WERI-Rb-1 (cell line): ENCODE results near the gene SH3D21.

Experiments
- DNase-seq: peaks from one replicate; pipeline ENCODE4 v3.0.0-alpha.2; 2020
- H3K27ac ChIP-seq: fragments of 250-450 bp; sonication (Bioruptor Pico); 2 replicates; pipeline ENCODE4 v1.5.1; 2020; ENCODE audit warnings: mild to moderate bottlenecking, moderate library complexity
- H3K27me3 ChIP-seq: fragments of 250-450 bp; sonication (Bioruptor Pico); 2 replicates; pipeline ENCODE4 v1.5.1; 2021; ENCODE audit warnings: mild to moderate bottlenecking, low read depth, moderate library complexity; ENCODE audit not compliant: insufficient read depth, severe bottlenecking
- H3K36me3 ChIP-seq: fragments of 250-450 bp; sonication (Bioruptor Pico); 2 replicates; pipeline ENCODE4 v1.5.1; 2020; ENCODE audit warnings: mild to moderate bottlenecking, moderate library complexity
- H3K4me3 ChIP-seq: 2 replicates; pipeline ENCODE4 v1.5.1; 2011; ENCODE audit warnings: low read depth, mild to moderate bottlenecking, control low read depth, low read length
- H3K9me3 ChIP-seq: fragments of 250-450 bp; sonication (Bioruptor Pico); 2 replicates; pipeline ENCODE4 v1.5.1; 2021; ENCODE audit warnings: mild to moderate bottlenecking, moderate library complexity; ENCODE audit not compliant: severe bottlenecking
- TF ChIP-seq, protein P1 (sequence below): IDR thresholded peaks from 2 replicates; pipeline ENCODE4 v1.5.1; 2011; ENCODE audit warnings: low read depth, mild to moderate bottlenecking, control low read depth, inconsistent platforms, low read length

The SH3D21 gene

DNA sequence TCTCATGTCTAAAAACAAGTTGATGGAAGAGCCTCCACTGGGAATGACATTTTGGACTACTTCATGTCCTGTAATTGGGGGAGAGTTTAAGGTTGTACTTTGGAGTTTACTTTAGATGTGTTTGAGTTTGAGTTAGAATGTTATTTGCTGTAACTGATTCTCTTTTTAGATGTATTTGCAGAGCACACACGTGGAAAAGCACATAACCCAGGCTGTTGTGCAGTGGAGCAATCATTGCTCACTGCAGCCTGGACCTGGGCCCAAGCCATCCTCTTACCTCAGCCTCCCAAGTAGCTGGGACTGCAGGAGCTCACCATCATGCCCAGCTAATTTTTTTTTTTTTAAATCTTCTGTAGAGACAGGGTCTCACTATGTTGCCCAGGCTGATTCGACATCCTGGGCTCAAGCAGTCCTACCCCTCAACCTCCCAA is 36.7 kb upstream of the SH3D21 start:
- Histone ChIP-seq H3K27ac (no peak overlapping the region), H3K36me3 (peaks cover 62% of the 10 kb centered on the region), H3K4me3 (no peak overlapping the region), H3K27me3 (no peaks in the 10 kb centered on the region), H3K9me3 (no peaks in the 10 kb centered on the region)
- TF ChIP-seq, protein P1, sequence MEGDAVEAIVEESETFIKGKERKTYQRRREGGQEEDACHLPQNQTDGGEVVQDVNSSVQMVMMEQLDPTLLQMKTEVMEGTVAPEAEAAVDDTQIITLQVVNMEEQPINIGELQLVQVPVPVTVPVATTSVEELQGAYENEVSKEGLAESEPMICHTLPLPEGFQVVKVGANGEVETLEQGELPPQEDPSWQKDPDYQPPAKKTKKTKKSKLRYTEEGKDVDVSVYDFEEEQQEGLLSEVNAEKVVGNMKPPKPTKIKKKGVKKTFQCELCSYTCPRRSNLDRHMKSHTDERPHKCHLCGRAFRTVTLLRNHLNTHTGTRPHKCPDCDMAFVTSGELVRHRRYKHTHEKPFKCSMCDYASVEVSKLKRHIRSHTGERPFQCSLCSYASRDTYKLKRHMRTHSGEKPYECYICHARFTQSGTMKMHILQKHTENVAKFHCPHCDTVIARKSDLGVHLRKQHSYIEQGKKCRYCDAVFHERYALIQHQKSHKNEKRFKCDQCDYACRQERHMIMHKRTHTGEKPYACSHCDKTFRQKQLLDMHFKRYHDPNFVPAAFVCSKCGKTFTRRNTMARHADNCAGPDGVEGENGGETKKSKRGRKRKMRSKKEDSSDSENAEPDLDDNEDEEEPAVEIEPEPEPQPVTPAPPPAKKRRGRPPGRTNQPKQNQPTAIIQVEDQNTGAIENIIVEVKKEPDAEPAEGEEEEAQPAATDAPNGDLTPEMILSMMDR = no peak
- DNase-seq = no peak

DNA sequence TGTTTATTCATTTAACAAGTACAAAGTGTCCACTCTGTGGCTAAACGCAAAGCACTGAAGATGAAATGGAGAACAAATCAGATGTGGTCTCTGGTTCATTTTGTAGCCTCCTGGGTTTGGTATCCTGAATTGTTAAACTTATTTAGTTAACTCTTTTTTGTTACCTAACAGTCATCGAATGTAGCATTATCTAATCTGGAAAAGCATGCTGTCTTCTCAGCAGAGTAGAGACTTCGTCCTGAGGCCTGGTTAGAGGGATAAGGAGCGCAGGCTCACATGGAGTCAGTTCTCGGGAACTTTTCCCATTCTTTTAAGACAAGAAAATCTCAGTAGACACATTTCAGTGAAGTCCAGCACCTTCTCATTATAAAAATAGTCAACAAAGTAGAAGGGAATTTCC is 33.1 kb upstream of the SH3D21 start:
- H3K4me3 ChIP-seq = no peak overlapping the region
- no peaks in the 10 kb centered on the region for H3K27me3 ChIP-seq
- peaks cover 39% of the 10 kb centered on the region for H3K36me3 ChIP-seq
- H3K9me3 ChIP-seq = no peaks in the 10 kb centered on the region
- TF ChIP-seq, protein P1 = no peak
- no peak overlapping the region for H3K27ac ChIP-seq
- no peak for DNase-seq

DNA sequence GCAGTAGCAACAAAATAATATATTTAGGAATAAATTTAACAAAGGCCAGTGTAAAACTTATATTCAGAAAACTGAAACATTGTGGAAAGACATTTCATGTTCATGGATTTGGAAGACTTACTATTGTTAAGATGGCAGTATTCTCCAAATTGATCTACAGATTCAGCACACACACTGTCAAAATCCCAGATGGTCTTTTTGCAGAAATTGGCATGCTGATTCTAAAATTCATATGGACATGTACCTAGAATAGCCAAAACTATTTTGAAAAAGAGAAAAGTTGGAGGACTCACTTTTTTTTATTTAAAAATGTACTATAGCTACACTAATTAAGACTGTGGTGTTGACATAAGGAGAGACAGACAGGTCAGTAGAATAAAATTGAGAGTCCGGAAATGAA is 32.0 kb upstream of the SH3D21 start:
- Histone ChIP-seq H3K4me3 (no peak overlapping the region), H3K27ac (no peak overlapping the region), H3K36me3 (peaks cover 38% of the 10 kb centered on the region), H3K9me3 (no peaks in the 10 kb centered on the region), H3K27me3 (no peaks in the 10 kb centered on the region)
- TF ChIP-seq, protein P1 = no peak
- no peak for DNase-seq

- Histone ChIP-seq H3K36me3 (peaks cover 34% of the 10 kb centered on the region), H3K27me3 (no peaks in the 10 kb centered on the region), H3K4me3 (no peak overlapping the region), H3K27ac (no peak overlapping the region), H3K9me3 (no peaks in the 10 kb centered on the region)
- TF ChIP-seq, protein P1 = no peak
- DNase-seq = no peak
Observed at GRCh38 chr1:36276688-36277087, 29.5 kb upstream of the SH3D21 start.

GRCh38 chr1:36279110-36279788 is 26.9 kb upstream of the SH3D21 start:
- H3K9me3 ChIP-seq = no peaks in the 10 kb centered on the region
- H3K27ac ChIP-seq = no peak overlapping the region
- no peak overlapping the region for H3K4me3 ChIP-seq
- H3K36me3 ChIP-seq = peaks cover 31% of the 10 kb centered on the region
- TF ChIP-seq, protein P1 = no peak
- H3K27me3 ChIP-seq = no peaks in the 10 kb centered on the region
- DNase-seq = no peak

GRCh38 chr1:36279789-36280296 is 26.3 kb upstream of the SH3D21 start:
- H3K9me3 ChIP-seq = no peaks in the 10 kb centered on the region
- H3K36me3 ChIP-seq = peaks cover 34% of the 10 kb centered on the region
- TF ChIP-seq, protein P1 = no peak
- H3K27me3 ChIP-seq = no peaks in the 10 kb centered on the region
- no peak overlapping the region for H3K27ac ChIP-seq
- no peak for DNase-seq
- no peak overlapping the region for H3K4me3 ChIP-seq
